NCI-H2029 (cell line): Measurements from ENCODE around the gene NID2.

ENCODE experiments used
- DNase-seq: peaks from one replicate; lab custom pipeline; 2025; lab: John Stamatoyannopoulos, UW

NID2 gene

GRCh38 chr14:52068615-52069306 is at the start of gene NID2:
NID2 (minus strand) TSS chr14:52069059; CDS start chr14:52068994, 65 bp downstream.
- no peak for DNase-seq

GRCh38 chr14:52117111-52117832 is 48.4 kb upstream of the NID2 start:
- DNase-seq: no peak

GRCh38 chr14:52115286-52115685 is 46.4 kb upstream of the NID2 start:
- no peak for DNase-seq

- DNase-seq: no peak
Measured at GRCh38 chr14:52112336-52113018, 43.6 kb upstream of the NID2 start.

GRCh38 chr14:52111583-52111982 is 42.7 kb upstream of the NID2 start:
- no peak for DNase-seq

GRCh38 chr14:52110441-52111086 is 41.7 kb upstream of the NID2 start:
- no peak for DNase-seq

- no peak for DNase-seq
Measured at GRCh38 chr14:52108823-52109222, 40.0 kb upstream of the NID2 start.

GRCh38 chr14:52106840-52107239 is 38.0 kb upstream of the NID2 start:
- DNase-seq: no peak

- no peak for DNase-seq
Measured at GRCh38 chr14:52103416-52103815, 34.6 kb upstream of the NID2 start.

GRCh38 chr14:52095794-52096193 is 26.9 kb upstream of the NID2 start:
- DNase-seq: no peak

GRCh38 chr14:52095336-52095735 is 26.5 kb upstream of the NID2 start:
- DNase-seq: no peak

GRCh38 chr14:52094546-52095271 is 25.9 kb upstream of the NID2 start:
- no peak for DNase-seq

GRCh38 chr14:52091928-52092327 is 23.1 kb upstream of the NID2 start:
- no peak for DNase-seq

GRCh38 chr14:52090936-52091335 is 22.1 kb upstream of the NID2 start:
- no peak for DNase-seq

GRCh38 chr14:52089218-52089617 is 20.4 kb upstream of the NID2 start:
- no peak for DNase-seq

GRCh38 chr14:52086711-52087110 is 17.9 kb upstream of the NID2 start:
- DNase-seq: no peak

GRCh38 chr14:52082903-52083302 is 14.0 kb upstream of the NID2 start:
- no peak for DNase-seq

- DNase-seq: no peak
Measured at GRCh38 chr14:52081964-52082363, 13.1 kb upstream of the NID2 start.

GRCh38 chr14:52080808-52081755 is 12.2 kb upstream of the NID2 start:
- no peak for DNase-seq

GRCh38 chr14:52080158-52080800 is 11.4 kb upstream of the NID2 start:
- no peak for DNase-seq
